GM10266 (cell line): ENCODE results near the gene DGAT2.

Experiments used
- DNase-seq: peaks from one replicate; pipeline ENCODE4 v3.0.0; 2012; ENCODE audit errors: extremely low spot score
- CTCF ChIP-seq: IDR thresholded peaks from 2 replicates; pipeline ENCODE4 v1.5.1; 2012; ENCODE audit warnings: mild to moderate bottlenecking, low read depth; ENCODE audit not compliant: control insufficient read depth, insufficient read depth; ENCODE audit errors: missing control alignments

DGAT2 gene

GRCh38 chr11:75768112-75768908 is at the start of gene DGAT2:
DGAT2 (plus strand) TSS chr11:75768778; CDS start chr11:75768992, 214 bp downstream.
- peak; percentile 88 for DNase-seq
- TF ChIP-seq CTCF = peak; percentile 34

GRCh38 chr11:75719340-75720239 is 49.0 kb upstream of the DGAT2 start:
- no peak for TF ChIP-seq CTCF
- no peak for DNase-seq

- no peak for TF ChIP-seq CTCF
- DNase-seq = no peak
Observed at GRCh38 chr11:75720639-75721038, 47.9 kb upstream of the DGAT2 start.

- DNase-seq = no peak
- TF ChIP-seq CTCF = no peak
Observed at GRCh38 chr11:75721852-75722668, 46.5 kb upstream of the DGAT2 start.

- no peak for TF ChIP-seq CTCF
- DNase-seq = no peak
Observed at GRCh38 chr11:75722669-75723042, 45.9 kb upstream of the DGAT2 start.

GRCh38 chr11:75725547-75726320 is 42.8 kb upstream of the DGAT2 start:
- no peak for DNase-seq
- no peak for TF ChIP-seq CTCF
